MM.1S (cell line): ENCODE results near the gene RBAK.

Source experiments
- CTCF ChIP-seq: fragments of 300-600 bp; sonication (generic); IDR thresholded peaks from 2 replicates; pipeline ENCODE4 v1.5.1; 2016; ENCODE audit warnings: antibody characterized with exemption, low read length, mixed read lengths
- EZH2 ChIP-seq: fragments of 300-600 bp; sonication (generic); optimal IDR thresholded peaks from 2 replicates; pipeline ENCODE3; 2017; ENCODE audit warnings: low read depth, mild to moderate bottlenecking, antibody characterized with exemption, low read length, mixed read lengths
- EZH2phosphoT487 ChIP-seq: fragments of 300-600 bp; sonication (generic); IDR thresholded peaks from 2 replicates; pipeline ENCODE4 v1.6.1; 2018; ENCODE audit warnings: antibody characterized with exemption, low read length

- TF ChIP-seq CTCF (no peak), EZH2 (no peak), EZH2phosphoT487 (no peak)
Measured at GRCh38 chr7:5050676-5051075, 5.0 kb downstream of the RBAK start.
